GM19240 (cell line): ENCODE data around the gene KLHDC8A.

Experiments used
- DNase-seq: peaks from one replicate; pipeline ENCODE4 v3.0.0; 2011; ENCODE audit warnings: low spot score; ENCODE audit not compliant: insufficient read length

Gene KLHDC8A

GRCh38 chr1:205345761-205346160 is 11.0 kb downstream of the KLHDC8A start:
- DNase-seq: no peak

- no peak for DNase-seq
Observed at GRCh38 chr1:205344066-205344928, 12.4 kb downstream of the KLHDC8A start.

GRCh38 chr1:205343431-205344065 is 13.2 kb downstream of the KLHDC8A start:
- DNase-seq: no peak

GRCh38 chr1:205342986-205343385 is 13.7 kb downstream of the KLHDC8A start:
- no peak for DNase-seq

GRCh38 chr1:205340676-205341075 is 16.0 kb downstream of the KLHDC8A start:
- DNase-seq: no peak

- DNase-seq: peak; percentile 47
Observed at GRCh38 chr1:205339717-205340116, 17.0 kb downstream of the KLHDC8A start.

- no peak for DNase-seq
Observed at GRCh38 chr1:205339197-205339702, 17.5 kb downstream of the KLHDC8A start.

GRCh38 chr1:205338011-205338410 is 18.7 kb downstream of the KLHDC8A start:
- no peak for DNase-seq

GRCh38 chr1:205337481-205337880 is 19.2 kb downstream of the KLHDC8A start:
- no peak for DNase-seq

GRCh38 chr1:205335692-205336091 is 21.0 kb downstream of the KLHDC8A start:
- DNase-seq: peak; percentile 67

- DNase-seq: no peak
Observed at GRCh38 chr1:205332015-205332791, 24.5 kb downstream of the KLHDC8A start.

GRCh38 chr1:205330150-205330549 is 26.6 kb downstream of the KLHDC8A start:
- DNase-seq: no peak

- no peak for DNase-seq
Observed at GRCh38 chr1:205329719-205330118, 27.0 kb downstream of the KLHDC8A start.

GRCh38 chr1:205328476-205328875 is 28.2 kb downstream of the KLHDC8A start:
- no peak for DNase-seq

GRCh38 chr1:205326812-205327466 is 29.8 kb downstream of the KLHDC8A start:
- DNase-seq: no peak

GRCh38 chr1:205325334-205325884 is 31.3 kb downstream of the KLHDC8A start:
- DNase-seq: peak; percentile 41

- DNase-seq: no peak
Observed at GRCh38 chr1:205324781-205325180, 31.9 kb downstream of the KLHDC8A start.

- no peak for DNase-seq
Observed at GRCh38 chr1:205323794-205324193, 32.9 kb downstream of the KLHDC8A start.

GRCh38 chr1:205321959-205322283 is 34.8 kb downstream of the KLHDC8A start:
- DNase-seq: no peak

GRCh38 chr1:205321162-205321958 is 35.4 kb downstream of the KLHDC8A start, which contains the start of gene NUAK2:
Gene NUAK2, minus strand, starts transcription at chr1:205321745. Its CDS starts 117 bp downstream, at chr1:205321628.
- no peak for DNase-seq
